ENCODE data around the gene RAB3C.
"Not testable (repeated sequence)": the region's sequence is repeated elsewhere in the genome, so short reads cannot be mapped to it uniquely, and the experiment has no call there.

RAB3C gene

GRCh38 chr5:58680503-58680902 is 97.6 kb downstream of the RAB3C start:
- DNase-seq: no peak

- DNase-seq: no peak
These were observed 99.1 kb downstream of the RAB3C start for GRCh38 chr5:58681943-58682342.

GRCh38 chr5:58683567-58683966 is 100.7 kb downstream of the RAB3C start:
- no peak for DNase-seq

- DNase-seq: no peak
These were observed 104.2 kb downstream of the RAB3C start for GRCh38 chr5:58687079-58687478.

- no peak for DNase-seq
These were observed 104.7 kb downstream of the RAB3C start for GRCh38 chr5:58687595-58687994.

GRCh38 chr5:58699088-58699761 is 116.3 kb downstream of the RAB3C start:
- not testable (repeated sequence) for DNase-seq

GRCh38 chr5:58699762-58700118 is 116.9 kb downstream of the RAB3C start:
- no peak for DNase-seq

GRCh38 chr5:58703925-58704555 is 121.2 kb downstream of the RAB3C start:
- no peak for DNase-seq

GRCh38 chr5:58706736-58707135 is 123.9 kb downstream of the RAB3C start:
- DNase-seq: no peak

GRCh38 chr5:58708456-58708855 is 125.6 kb downstream of the RAB3C start:
- no peak for DNase-seq

- DNase-seq: not testable (repeated sequence)
These were observed 127.5 kb downstream of the RAB3C start for GRCh38 chr5:58710425-58710824.

GRCh38 chr5:58710871-58711270 is 128.0 kb downstream of the RAB3C start:
- no peak for DNase-seq

- DNase-seq: no peak
These were observed 129.1 kb downstream of the RAB3C start for GRCh38 chr5:58711965-58712364.

GRCh38 chr5:58714046-58714445 is 131.2 kb downstream of the RAB3C start:
- DNase-seq: no peak

- DNase-seq: no peak
These were observed 133.3 kb downstream of the RAB3C start for GRCh38 chr5:58715997-58716656.

- no peak for DNase-seq
These were observed 133.8 kb downstream of the RAB3C start for GRCh38 chr5:58716713-58717112.

- DNase-seq: no peak
These were observed 134.6 kb downstream of the RAB3C start for GRCh38 chr5:58717303-58718007.

GRCh38 chr5:58718269-58718978 is 135.5 kb downstream of the RAB3C start:
- DNase-seq: no peak

GRCh38 chr5:58722160-58722559 is 139.3 kb downstream of the RAB3C start:
- no peak for DNase-seq

GRCh38 chr5:58724992-58725391 is 142.1 kb downstream of the RAB3C start:
- DNase-seq: no peak

GRCh38 chr5:58731641-58732040 is 148.8 kb downstream of the RAB3C start:
- no peak for DNase-seq

GRCh38 chr5:58735637-58736036 is 152.8 kb downstream of the RAB3C start:
- DNase-seq: no peak

GRCh38 chr5:58736214-58736613 is 153.3 kb downstream of the RAB3C start:
- DNase-seq: no peak

Data from AML-193 (cell line).